ENCODE measurements around the gene BHLHA15. TPM values are rescaled to one million over a fixed set of nuclear protein-coding genes. Genes with fewer than 3 reads are reported as not detected.

The BHLHA15 gene
- polyA plus RNA-seq, 1 experiment: not detected

DNA sequence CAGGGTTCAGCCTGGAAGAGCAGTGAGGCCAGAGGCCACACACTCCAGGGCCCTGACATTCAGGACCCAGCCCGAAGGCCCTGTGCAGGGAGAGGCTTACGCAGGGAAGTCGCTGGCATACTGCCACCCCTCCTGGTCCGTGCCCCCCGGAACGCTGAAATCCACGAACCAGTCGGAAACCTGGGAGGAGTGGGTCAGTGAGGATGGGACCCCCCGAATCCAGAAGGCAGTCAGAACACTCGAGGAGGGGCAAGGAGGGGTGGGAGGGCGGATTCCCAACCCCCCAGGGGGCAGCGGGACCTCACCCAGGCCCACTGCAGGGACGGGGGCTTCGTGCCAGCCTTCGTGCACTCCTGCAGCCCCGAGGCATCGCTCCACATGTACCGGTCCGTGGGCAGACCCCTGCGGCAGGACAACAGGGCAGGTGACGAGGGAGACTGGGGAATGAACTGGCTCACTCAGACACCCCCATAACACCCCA, 13.5 kb downstream of the BHLHA15 start:
- no peaks in the 10 kb centered on the region; the same call in 1 of the 2 replicates for H3K9me3 ChIP-seq (ENCODE audit: control insufficient read depth, insufficient read depth, low read length)
- H3K27ac ChIP-seq (ENCODE audit: low read depth, low read length): no peak overlapping the region
- POLR2A ChIA-PET: no interaction called here
- no peak overlapping the region for H3K4me3 ChIP-seq (ENCODE audit: low read depth, low read length)
- TF ChIP-seq, protein P1, sequence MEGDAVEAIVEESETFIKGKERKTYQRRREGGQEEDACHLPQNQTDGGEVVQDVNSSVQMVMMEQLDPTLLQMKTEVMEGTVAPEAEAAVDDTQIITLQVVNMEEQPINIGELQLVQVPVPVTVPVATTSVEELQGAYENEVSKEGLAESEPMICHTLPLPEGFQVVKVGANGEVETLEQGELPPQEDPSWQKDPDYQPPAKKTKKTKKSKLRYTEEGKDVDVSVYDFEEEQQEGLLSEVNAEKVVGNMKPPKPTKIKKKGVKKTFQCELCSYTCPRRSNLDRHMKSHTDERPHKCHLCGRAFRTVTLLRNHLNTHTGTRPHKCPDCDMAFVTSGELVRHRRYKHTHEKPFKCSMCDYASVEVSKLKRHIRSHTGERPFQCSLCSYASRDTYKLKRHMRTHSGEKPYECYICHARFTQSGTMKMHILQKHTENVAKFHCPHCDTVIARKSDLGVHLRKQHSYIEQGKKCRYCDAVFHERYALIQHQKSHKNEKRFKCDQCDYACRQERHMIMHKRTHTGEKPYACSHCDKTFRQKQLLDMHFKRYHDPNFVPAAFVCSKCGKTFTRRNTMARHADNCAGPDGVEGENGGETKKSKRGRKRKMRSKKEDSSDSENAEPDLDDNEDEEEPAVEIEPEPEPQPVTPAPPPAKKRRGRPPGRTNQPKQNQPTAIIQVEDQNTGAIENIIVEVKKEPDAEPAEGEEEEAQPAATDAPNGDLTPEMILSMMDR (IDR thresholded peaks at IDR 0.05; ENCODE audit: low read depth, low read length): no peak
- no peak for DNase-seq (ENCODE audit: low read depth, low spot score)
- CTCF ChIA-PET: interaction anchor here (0.6 kb wide), 1 partner anchor 65 kb away, joined by 7 read pairs; no protein-coding TSS in a partner anchor
- no peaks in the 10 kb centered on the region for H3K27me3 ChIP-seq (ENCODE audit: control insufficient read depth, insufficient read depth, low read length)

DNA sequence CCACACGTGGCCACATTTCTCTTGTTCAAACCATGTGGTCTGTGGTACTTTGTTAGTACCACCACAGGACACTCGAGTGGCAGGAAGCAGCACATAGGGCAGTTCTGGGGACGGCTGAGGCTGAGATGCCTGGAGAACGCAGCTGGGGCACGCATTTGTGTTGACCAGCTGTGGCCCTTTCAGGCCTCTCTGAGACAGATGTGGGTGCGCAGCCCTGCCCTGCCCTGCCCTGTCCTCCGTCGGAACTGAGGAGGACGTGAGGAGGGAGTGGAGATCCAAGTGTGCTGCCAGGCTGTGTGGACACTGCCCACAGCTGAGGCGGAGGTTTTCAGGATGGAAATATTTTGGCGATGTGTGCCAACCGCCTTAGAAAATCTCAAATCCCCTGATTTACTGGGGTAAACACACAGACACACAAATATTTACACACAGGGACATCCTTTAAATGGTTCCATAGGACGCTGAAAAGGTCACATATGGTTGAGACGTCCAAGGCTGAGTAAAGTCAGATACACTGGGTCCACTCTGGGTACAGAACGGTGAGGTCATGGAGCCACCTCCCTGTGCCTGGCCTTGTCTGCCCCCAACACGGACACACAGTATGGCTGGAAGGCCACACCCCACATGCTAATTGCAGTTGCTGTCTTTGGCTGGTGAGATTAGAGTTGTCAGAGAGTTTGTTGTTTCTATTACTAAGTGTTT, 14.8 kb downstream of the BHLHA15 start:
- no peak overlapping the region for H3K27ac ChIP-seq (ENCODE audit: low read depth, low read length)
- CTCF ChIA-PET: no interaction called here
- no peak for DNase-seq (ENCODE audit: low read depth, low spot score)
- no peaks in the 10 kb centered on the region for H3K27me3 ChIP-seq (ENCODE audit: control insufficient read depth, insufficient read depth, low read length)
- TF ChIP-seq, protein P1 (IDR thresholded peaks at IDR 0.05; ENCODE audit: low read depth, low read length): no peak
- H3K9me3 ChIP-seq (ENCODE audit: control insufficient read depth, insufficient read depth, low read length): no peaks in the 10 kb centered on the region; the same call in 1 of the 2 replicates
- POLR2A ChIA-PET: no interaction called here
- H3K4me3 ChIP-seq (ENCODE audit: low read depth, low read length): no peak overlapping the region

DNA sequence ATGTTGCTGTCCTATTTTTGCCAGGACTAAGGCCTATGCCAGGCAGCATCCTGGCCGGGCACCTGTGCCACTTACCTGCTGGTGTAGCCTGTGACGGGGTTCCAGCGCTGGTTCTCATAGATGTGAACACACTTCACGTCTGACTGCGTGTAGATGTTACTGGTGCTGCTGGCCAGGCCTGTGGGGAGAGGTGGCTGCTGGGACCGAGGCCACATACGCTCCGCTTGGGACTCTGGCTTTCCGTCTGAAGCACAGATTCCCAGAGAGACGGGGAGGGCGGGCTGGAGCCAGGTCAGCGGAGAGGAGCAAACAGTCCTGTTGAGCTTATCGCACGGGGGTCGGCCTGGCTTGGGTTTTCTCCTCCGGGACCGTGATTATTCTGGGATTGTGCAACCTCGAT, 16.7 kb downstream of the BHLHA15 start:
- no peak overlapping the region for H3K27ac ChIP-seq (ENCODE audit: low read depth, low read length)
- H3K4me3 ChIP-seq (ENCODE audit: low read depth, low read length): no peak overlapping the region
- H3K9me3 ChIP-seq (ENCODE audit: control insufficient read depth, insufficient read depth, low read length): no peaks in the 10 kb centered on the region; the same call in 1 of the 2 replicates
- no peak for DNase-seq (ENCODE audit: low read depth, low spot score)
- ChIA-PET CTCF (no interaction called here), POLR2A (no interaction called here)
- no peaks in the 10 kb centered on the region for H3K27me3 ChIP-seq (ENCODE audit: control insufficient read depth, insufficient read depth, low read length)
- TF ChIP-seq, protein P1 (IDR thresholded peaks at IDR 0.05; ENCODE audit: low read depth, low read length): no peak

DNA sequence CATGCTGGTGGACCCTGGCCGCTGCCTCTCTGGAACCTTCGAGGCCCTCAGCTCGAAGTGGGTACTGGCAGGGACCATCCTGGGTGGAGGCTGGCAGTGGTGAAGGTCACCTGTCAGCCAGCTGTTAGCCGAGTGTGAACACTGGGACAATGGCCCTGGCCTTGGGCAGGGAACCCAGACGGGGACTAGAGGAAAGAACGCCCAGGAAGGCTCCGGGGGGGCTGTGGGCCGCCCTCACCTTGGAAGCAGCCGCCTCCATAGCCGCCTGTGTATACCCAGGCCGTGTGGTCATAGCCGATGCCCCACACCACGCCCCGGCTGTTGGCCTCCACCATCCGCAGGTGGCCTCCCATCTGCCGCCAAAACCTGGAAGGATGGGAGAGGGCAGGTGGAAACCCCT, 17.6 kb downstream of the BHLHA15 start:
- Histone ChIP-seq H3K9me3 (ENCODE audit: control insufficient read depth, insufficient read depth, low read length) (no peaks in the 10 kb centered on the region; the same call in 1 of the 2 replicates), H3K27ac (ENCODE audit: low read depth, low read length) (no peak overlapping the region), H3K4me3 (ENCODE audit: low read depth, low read length) (no peak overlapping the region), H3K27me3 (ENCODE audit: control insufficient read depth, insufficient read depth, low read length) (no peaks in the 10 kb centered on the region)
- TF ChIP-seq, protein P1 (IDR thresholded peaks at IDR 0.05; ENCODE audit: low read depth, low read length): no peak
- POLR2A ChIA-PET: no interaction called here
- no peak for DNase-seq (ENCODE audit: low read depth, low spot score)
- CTCF ChIA-PET: no interaction called here

DNA sequence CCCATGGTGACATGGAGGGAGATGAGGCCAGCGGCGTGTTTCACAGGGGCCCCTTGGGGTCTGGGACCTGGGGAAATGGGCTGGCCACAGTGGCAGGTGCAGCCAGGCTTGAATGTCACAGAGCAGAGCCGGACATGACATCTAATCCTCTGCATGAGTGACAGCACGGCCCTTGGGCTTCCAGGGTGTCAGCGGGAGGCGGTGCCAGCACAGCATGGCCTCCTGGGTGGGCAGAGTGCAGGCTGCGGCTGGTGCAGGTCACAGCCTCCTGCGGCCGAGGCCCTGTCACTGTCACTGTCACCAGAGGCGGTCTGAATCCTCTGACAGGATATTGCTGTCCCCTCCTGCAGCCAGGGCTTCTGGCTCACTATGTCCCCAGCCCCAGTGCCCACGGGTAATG, 18.2 kb downstream of the BHLHA15 start:
- POLR2A ChIA-PET: no interaction called here
- CTCF ChIA-PET: interaction anchor here (0.6 kb wide), 1 partner anchor 10 kb away, joined by 3 read pairs; no protein-coding TSS in a partner anchor
- DNase-seq (ENCODE audit: low read depth, low spot score): no peak
- H3K27me3 ChIP-seq (ENCODE audit: control insufficient read depth, insufficient read depth, low read length): no peaks in the 10 kb centered on the region
- no peak overlapping the region for H3K4me3 ChIP-seq (ENCODE audit: low read depth, low read length)
- TF ChIP-seq, protein P1 (IDR thresholded peaks at IDR 0.05; ENCODE audit: low read depth, low read length): no peak
- H3K9me3 ChIP-seq (ENCODE audit: control insufficient read depth, insufficient read depth, low read length): no peaks in the 10 kb centered on the region; the same call in 1 of the 2 replicates
- H3K27ac ChIP-seq (ENCODE audit: low read depth, low read length): no peak overlapping the region

Measured in AG04450 (cell line).